H1 (cell line): ENCODE measurements around the gene FRMD3. TPM values are rescaled to one million over a fixed set of nuclear protein-coding genes. Genes with fewer than 3 reads are reported as not detected.

Experiments used
- CTCF ChIA-PET: fragments of 300-600 bp; sonication (Branson Sonifier 250); formaldehyde crosslinking; loops from one replicate; lab custom pipeline; 2021; ENCODE audit not compliant: partially characterized antibody; lab: Charles Lee
- POLR2A ChIA-PET: fragments of 300-600 bp; sonication (Branson Sonifier 250); formaldehyde crosslinking; loops from one replicate; lab custom pipeline; 2021; ENCODE audit warnings: inconsistent platforms; ENCODE audit not compliant: partially characterized antibody; lab: Charles Lee
- DNase-seq, 2 experiments: peaks; one replicate each; pipeline versions ENCODE4 v3.0.0 to v3.0.0-alpha.2; 2010 to 2022; ENCODE audit warnings: low spot score in 2 of 2, low read depth in 1 of 2, mixed read lengths in 1 of 2
- FAIRE-seq: peaks from 2 replicates; lab custom pipeline; 2011; peaks lifted over from hg19 to GRCh38; lab: Jason Lieb, UNC
- H2AFZ ChIP-seq: 2 replicates; pipeline ENCODE4 v1.8.1; 2012; ENCODE audit warnings: low read length, inconsistent platforms
- H2AK5ac ChIP-seq: 2 replicates; pipeline ENCODE4 v1.6.1; 2013; ENCODE audit warnings: low read depth, low read length
- H2BK120ac ChIP-seq: replicated peaks from 2 replicates; pipeline ENCODE3; 2013; ENCODE audit warnings: low read depth, low read length, inconsistent platforms
- H2BK12ac ChIP-seq: 2 replicates; pipeline ENCODE4 v1.6.1; 2013; ENCODE audit warnings: low read depth, low read length
- H2BK15ac ChIP-seq: 2 replicates; pipeline ENCODE4 v1.6.1; 2013; ENCODE audit warnings: low read length
- H2BK20ac ChIP-seq: 2 replicates; pipeline ENCODE4 v1.6.1; 2013; ENCODE audit warnings: low read length
- H2BK5ac ChIP-seq: 2 replicates; pipeline ENCODE4 v1.6.1; 2013; ENCODE audit warnings: low read depth, low read length
- H3K14ac ChIP-seq: 2 replicates; pipeline ENCODE4 v1.6.1; 2013; ENCODE audit warnings: inconsistent platforms; ENCODE audit not compliant: insufficient read length
- H3K18ac ChIP-seq: 2 replicates; pipeline ENCODE4 v1.6.1; 2013; ENCODE audit warnings: low read length; ENCODE audit errors: extremely low read depth
- H3K23ac ChIP-seq: 2 replicates; pipeline ENCODE4 v1.6.1; 2013; ENCODE audit warnings: inconsistent platforms; ENCODE audit not compliant: insufficient read length
- H3K23me2 ChIP-seq: 2 replicates; pipeline ENCODE4 v1.6.1; 2013; ENCODE audit warnings: low read depth, low read length
- H3K27ac ChIP-seq: 2 replicates; pipeline ENCODE4 v1.6.1; 2011; ENCODE audit warnings: low read depth, low read length, inconsistent platforms
- H3K27me3 ChIP-seq, 4 experiments: replicated peaks in 1 of 4; 1 replicate in 1 of 4; 2 replicates in 3 of 4; pipeline versions ENCODE4 v1.6.1 to v1.8.1; 2011 to 2013; ENCODE audit warnings: low read length in 3 of 4, mild to moderate bottlenecking in 3 of 4, inconsistent platforms in 2 of 4, mixed read lengths in 2 of 4, moderate library complexity in 1 of 4; ENCODE audit not compliant: control insufficient read depth in 3 of 4, insufficient read depth in 3 of 4; ENCODE audit errors: extremely low read depth in 1 of 4
- H3K36me3 ChIP-seq, 4 experiments: 2 replicates each; pipeline versions ENCODE4 v1.6.1 to v1.8.1; 2011 to 2013; ENCODE audit warnings: mild to moderate bottlenecking in 4 of 4, low read length in 3 of 4, moderate library complexity in 2 of 4, control low read depth in 1 of 4, inconsistent platforms in 1 of 4; ENCODE audit not compliant: insufficient read depth in 4 of 4, control insufficient read depth in 2 of 4
- H3K4ac ChIP-seq: replicated peaks from 2 replicates; pipeline ENCODE3; 2013; ENCODE audit warnings: low read length, low read depth, mixed read lengths, inconsistent platforms; ENCODE audit not compliant: insufficient read length
- H3K4me1 ChIP-seq, 4 experiments: replicated peaks in 1 of 4; 1 replicate in 1 of 4; 2 replicates in 3 of 4; pipeline versions ENCODE4 v1.6.1 to v1.8.1; 2011 to 2013; ENCODE audit warnings: low read length in 3 of 4, inconsistent platforms in 2 of 4, mixed read lengths in 1 of 4; ENCODE audit not compliant: insufficient read depth in 4 of 4, control insufficient read depth in 3 of 4
- H3K4me2 ChIP-seq, 2 experiments: 2 replicates each; pipeline versions ENCODE4 v1.6.1 to v1.8.1; 2011 to 2013; ENCODE audit warnings: low read depth in 2 of 2, low read length in 2 of 2, control low read depth in 1 of 2, inconsistent platforms in 1 of 2, mild to moderate bottlenecking in 1 of 2; ENCODE audit not compliant: insufficient read depth in 1 of 2
- H3K4me3 ChIP-seq, 4 experiments: fragments of 200-600, 300-600 bp in 1 of 4; sonication (generic), shearing (Covaris generic), sonication (Bioruptor Twin) in 1 of 4; 2 replicates each; pipeline versions ENCODE4 v1.5.1 to v1.8.1; 2011 to 2016; ENCODE audit warnings: low read length in 4 of 4, low read depth in 3 of 4, control low read depth in 2 of 4, inconsistent platforms in 2 of 4, mild to moderate bottlenecking in 2 of 4, mixed read lengths in 1 of 4, moderate library complexity in 1 of 4; ENCODE audit not compliant: insufficient read depth in 2 of 4; ENCODE audit errors: extremely low read depth in 1 of 4
- H3K56ac ChIP-seq: replicated peaks from 2 replicates; pipeline ENCODE3; 2013; ENCODE audit warnings: low read depth, mild to moderate bottlenecking, mixed read lengths, low read length, inconsistent platforms; ENCODE audit not compliant: insufficient read length
- H3K79me1 ChIP-seq: 2 replicates; pipeline ENCODE4 v1.6.1; 2013; ENCODE audit warnings: low read depth, low read length, control low read depth
- H3K79me2 ChIP-seq, 2 experiments: 2 replicates each; pipeline versions ENCODE4 v1.6.1 to v1.8.1; 2012 to 2013; ENCODE audit warnings: low read length in 2 of 2, mild to moderate bottlenecking in 2 of 2, inconsistent platforms in 1 of 2; ENCODE audit not compliant: insufficient read depth in 2 of 2, control insufficient read depth in 1 of 2
- H3K9ac ChIP-seq, 4 experiments: replicated peaks in 1 of 4; 1 replicate in 1 of 4; 2 replicates in 3 of 4; pipeline versions ENCODE4 v1.6.1 to v1.8.1; 2011 to 2013; ENCODE audit warnings: low read depth in 3 of 4, low read length in 3 of 4, control low read depth in 2 of 4, mild to moderate bottlenecking in 2 of 4, moderate library complexity in 2 of 4, inconsistent platforms in 1 of 4; ENCODE audit errors: extremely low read depth in 1 of 4
- H3K9me3 ChIP-seq, 2 experiments: 2 replicates each; pipeline versions ENCODE4 v1.6.1 to v1.8.1; 2012 to 2013; ENCODE audit warnings: mild to moderate bottlenecking in 2 of 2, moderate library complexity in 2 of 2, control low read depth in 1 of 2, inconsistent platforms in 1 of 2, low read depth in 1 of 2, low read length in 1 of 2, mixed read lengths in 1 of 2; ENCODE audit not compliant: insufficient read depth in 2 of 2
- H4K20me1 ChIP-seq, 2 experiments: replicated peaks in 1 of 2; 2 replicates each; pipeline versions ENCODE3 to v1.8.1; 2011 to 2013; ENCODE audit warnings: inconsistent platforms in 2 of 2, low read length in 2 of 2, mild to moderate bottlenecking in 1 of 2; ENCODE audit not compliant: insufficient read depth in 2 of 2, control insufficient read depth in 1 of 2
- H4K5ac ChIP-seq: 2 replicates; pipeline ENCODE4 v1.6.1; 2013; ENCODE audit warnings: low read length, low read depth, mixed read lengths, inconsistent platforms; ENCODE audit not compliant: insufficient read length
- H4K8ac ChIP-seq: 2 replicates; pipeline ENCODE4 v1.8.0; 2013; ENCODE audit warnings: mild to moderate bottlenecking, moderate library complexity, low read length, inconsistent platforms; ENCODE audit not compliant: insufficient read depth; ENCODE audit errors: extremely low read depth
- H4K91ac ChIP-seq: replicated peaks from 2 replicates; pipeline ENCODE3; 2013; ENCODE audit warnings: low read length, mixed read lengths, inconsistent platforms; ENCODE audit not compliant: insufficient read length
- ATF2 ChIP-seq: IDR thresholded peaks from 2 replicates; pipeline ENCODE4 v1.6.1; 2012; ENCODE audit warnings: low read length, inconsistent platforms
- BCL11A ChIP-seq, 2 experiments: IDR thresholded peaks; one replicate each; pipeline ENCODE4 v1.6.1; 2011; ENCODE audit warnings: low read depth in 2 of 2, low read length in 2 of 2, mild to moderate bottlenecking in 2 of 2
- CHD1 ChIP-seq: IDR thresholded peaks from 2 replicates; pipeline ENCODE4 v1.6.1; 2012; ENCODE audit warnings: low read depth, low read length, improper control_type of control experiment
- CTBP2 ChIP-seq: IDR thresholded peaks from 2 replicates; pipeline ENCODE4 v1.7.0; 2011; ENCODE audit warnings: borderline replicate concordance, mild to moderate bottlenecking, moderate library complexity, mixed read lengths, low read length; ENCODE audit not compliant: insufficient read depth, insufficient read length
- EGR1 ChIP-seq: IDR thresholded peaks from 2 replicates; pipeline ENCODE4 v1.6.1; 2011; ENCODE audit warnings: low read depth, low read length, borderline replicate concordance
- GTF2F1 ChIP-seq: IDR thresholded peaks from 2 replicates; pipeline ENCODE4 v1.6.1; 2012; ENCODE audit warnings: low read depth, low read length, improper control_type of control experiment, borderline replicate concordance
- HDAC6 ChIP-seq: IDR thresholded peaks from one replicate; pipeline ENCODE4 v1.7.1; 2012; ENCODE audit warnings: low read depth, mild to moderate bottlenecking, inconsistent platforms, low read length, moderate library complexity
- JUND ChIP-seq: IDR thresholded peaks from 2 replicates; pipeline ENCODE4 v1.6.1; 2011; ENCODE audit warnings: mild to moderate bottlenecking, improper control_type of control experiment, low read length
- KDM5A ChIP-seq: fragments of 200-600 bp; IDR thresholded peaks from 2 replicates; pipeline ENCODE4 v1.7.1; 2012; ENCODE audit warnings: mild to moderate bottlenecking, low read length, inconsistent platforms, mixed read lengths
- POLR2A ChIP-seq, 2 experiments: IDR thresholded peaks; 1 replicate in 1 of 2; 2 replicates in 1 of 2; pipeline ENCODE4 v1.6.1; 2011; ENCODE audit warnings: low read depth in 2 of 2, low read length in 2 of 2, mild to moderate bottlenecking in 2 of 2; ENCODE audit errors: control extremely low read depth in 1 of 2
- POLR2AphosphoS5 ChIP-seq: IDR thresholded peaks from 2 replicates; pipeline ENCODE4 v1.6.1; 2011; ENCODE audit warnings: low read depth, low read length
- RNF2 ChIP-seq: fragments of 200-900, 300-1000 bp; sonication (generic); IDR thresholded peaks from 2 replicates; pipeline ENCODE4 v1.7.1; 2016; ENCODE audit warnings: borderline replicate concordance, low read depth, mild to moderate bottlenecking, antibody characterized with exemption, low read length; ENCODE audit not compliant: poor library complexity, severe bottlenecking; ENCODE audit errors: missing control alignments
- SP1 ChIP-seq: IDR thresholded peaks from 2 replicates; pipeline ENCODE4 v1.6.1; 2011; ENCODE audit warnings: low read depth, low read length
- SRF ChIP-seq: IDR thresholded peaks from 2 replicates; pipeline ENCODE4 v1.6.1; 2011; ENCODE audit warnings: mild to moderate bottlenecking, low read depth, low read length, moderate library complexity
- WGBS, 2 experiments: shearing (Covaris generic) in 1 of 2; methylation state at CpG; one replicate each; pipeline versions ENCODE4 v1.1.6 to v1.1.7; 2013 to 2015; ENCODE audit warnings: low lambda C conversion rate in 2 of 2, mixed read lengths in 2 of 2, inconsistent platforms in 1 of 2, low coverage in 1 of 2, missing lambda C conversion rate in 1 of 2; ENCODE audit not compliant: insufficient replicate concordance in 2 of 2, insufficient coverage in 1 of 2, insufficient read length in 1 of 2; ENCODE audit errors: extremely low coverage in 1 of 2, missing lambda C conversion rate in 1 of 2; 5-methylcytosine and 5-hydroxymethylcytosine counted together
- polyA plus RNA-seq, 7 experiments: library from polyadenylated mRNA; depleted of rRNA in 3 of 7; stranded (reverse) in 5 of 7; unstranded in 2 of 7; fragments of >200 nt in 5 of 7; fragments of 200-250 nt in 2 of 7; gene quantifications; 1 replicate in 5 of 7; 2 replicates in 1 of 7; 4 replicates in 1 of 7; pipeline versions ENCODE4 v1.2.1 to v1.2.3, GENCODE V29; 2011 to 2013; ENCODE audit warnings: missing spikeins in 2 of 7, mixed read lengths in 2 of 7
- total RNA-seq: library from RNA; stranded (reverse); fragmentation: NEBNext Ultra II Directional; extraction: Animal tissue kit (Norgen Biotek cat#: 25700); gene quantifications from 2 replicates; pipeline ENCODE4 v1.2.1, GENCODE V29; 2021

FRMD3 gene
- total and polyA plus RNA-seq, 2 of the 8 experiments (the other 6 are each of a cell fraction or from before 2014, with no cell fraction given), result 0.15 to 1.4 TPM

GRCh38 chr9:83280268-83280667 lies 257.9 kb downstream of the FRMD3 start:
- no peak overlapping the region for H2BK20ac ChIP-seq
- H4K5ac ChIP-seq, result no peak overlapping the region
- no peaks in the 10 kb centered on the region for H3K9me3 ChIP-seq
- H2BK120ac ChIP-seq, result no peak overlapping the region
- no peaks in the 10 kb centered on the region for H3K23me2 ChIP-seq
- H3K27me3 ChIP-seq, result no peaks in the 10 kb centered on the region
- H3K4me1 ChIP-seq, result no peaks in the 10 kb centered on the region; a peak in 1 of 7 replicates
- FAIRE-seq (no peak), DNase-seq (no peak)
- no peak overlapping the region for H2AFZ ChIP-seq
- H3K79me2 ChIP-seq, result no peaks in the 10 kb centered on the region
- H4K8ac ChIP-seq, result no peak overlapping the region
- H3K9ac ChIP-seq, result no peak overlapping the region
- no peak overlapping the region for H2BK5ac ChIP-seq
- H3K36me3 ChIP-seq, result no peaks in the 10 kb centered on the region
- no peak overlapping the region for H3K4me3 ChIP-seq
- H2BK12ac ChIP-seq, result no peak overlapping the region
- H3K4me2 ChIP-seq, result no peak overlapping the region
- no peaks in the 10 kb centered on the region for H3K79me1 ChIP-seq
- no peak overlapping the region for H4K91ac ChIP-seq
- no peaks in the 10 kb centered on the region for H4K20me1 ChIP-seq
- no peak overlapping the region for H3K56ac ChIP-seq
- no peak overlapping the region for H3K18ac ChIP-seq
- ChIA-PET CTCF (interaction anchor here (1.0 to 4.7 kb wide), 3 partner anchors 11 to 54 kb away, joined by 3 to 24 read pairs (median 5); no protein-coding TSS in a partner anchor), POLR2A (no interaction called here)
- no peak overlapping the region for H3K14ac ChIP-seq
- H3K23ac ChIP-seq, result no peak overlapping the region
- no peak overlapping the region for H3K27ac ChIP-seq
- H2AK5ac ChIP-seq, result no peak overlapping the region
- WGBS, 2 experiments, result 89% methylated on average over 5 of the region's 5 CpGs; no CpG with 5 or more reads in 1 of the 2 experiments
- no peak overlapping the region for H2BK15ac ChIP-seq
- H3K4ac ChIP-seq, result no peak overlapping the region
- TF ChIP-seq GTF2F1 (no peak), HDAC6 (no peak), SRF (no peak), SP1 (no peak), CTBP2 (no peak), CHD1 (no peak), BCL11A (IDR thresholded peaks at IDR 0.05; ENCODE audit: low read depth in 2 of 2, low read length in 2 of 2) (no peak), POLR2AphosphoS5 (no peak), RNF2 (no peak), POLR2A (IDR thresholded peaks at IDR 0.05; ENCODE audit: control extremely low read depth in 1 of 2, low read depth in 2 of 2, low read length in 2 of 2) (no peak), KDM5A (no peak), ATF2 (no peak), JUND (no peak), EGR1 (no peak)
